WTC11 (cell line): Measurements from ENCODE around the gene CDH9. TPM values are rescaled to one million over a fixed set of nuclear protein-coding genes. Genes with fewer than 3 reads are reported as not detected.

Source experiments
- ATAC-seq: fragments of 200-7000 bp; cut with Tn5 transposase; 2 replicates; pipeline ENCODE4 v1.10.0; 2021; ENCODE audit warnings: mild to moderate bottlenecking, moderate library complexity
- CTCF ChIA-PET: fragments of 300-600 bp; sonication (Branson Sonifier 250); formaldehyde crosslinking; loops from one replicate; lab custom pipeline; 2021; ENCODE audit warnings: antibody characterized with exemption; lab: Charles Lee
- POLR2A ChIA-PET: fragments of 350-600 bp; sonication (Branson Sonifier 250); formaldehyde crosslinking; loops from one replicate; lab custom pipeline; 2021; ENCODE audit warnings: antibody characterized with exemption; lab: Charles Lee
- DNase-seq: peaks from one replicate; pipeline ENCODE4 v3.0.0; 2021; ENCODE audit warnings: low spot score
- H3K27ac Mint-ChIP-seq: 2 replicates; pipeline ENCODE4 v1.8.0; 2021; ENCODE audit warnings: mixed read lengths
- H3K27me3 Mint-ChIP-seq: 2 replicates; pipeline ENCODE4 v1.8.0; 2021; ENCODE audit warnings: low read depth, mild to moderate bottlenecking, moderate library complexity, mixed read lengths
- H3K36me3 Mint-ChIP-seq: 2 replicates; pipeline ENCODE4 v1.8.0; 2021; ENCODE audit warnings: mixed read lengths
- H3K4me1 Mint-ChIP-seq: 2 replicates; pipeline ENCODE4 v1.8.0; 2022; ENCODE audit warnings: mixed read lengths
- H3K4me3 Mint-ChIP-seq: 2 replicates; pipeline ENCODE4 v1.8.0; 2021; ENCODE audit warnings: mild to moderate bottlenecking, moderate library complexity, mixed read lengths
- H3K9me3 Mint-ChIP-seq: 2 replicates; pipeline ENCODE4 v1.8.0; 2021; ENCODE audit warnings: mixed read lengths
- AFF4 ChIP-seq: sonication (generic); formaldehyde crosslinking; IDR thresholded peaks from 2 replicates; pipeline ENCODE4 v1.8.1; 2023; ENCODE audit warnings: mild to moderate bottlenecking, missing genetic modification reagents, borderline replicate concordance
- ETV6 ChIP-seq: sonication (generic); formaldehyde crosslinking; IDR thresholded peaks from 2 replicates; pipeline ENCODE4 v1.8.1; 2022; ENCODE audit warnings: mild to moderate bottlenecking, missing genetic modification reagents
- FOXJ3 ChIP-seq: sonication (generic); formaldehyde crosslinking; IDR thresholded peaks from 2 replicates; pipeline ENCODE4 v1.9.0; 2021; ENCODE audit warnings: missing genetic modification reagents, mild to moderate bottlenecking, borderline replicate concordance
- FOXP4 ChIP-seq: sonication (generic); formaldehyde crosslinking; IDR thresholded peaks from 2 replicates; pipeline ENCODE4 v1.8.0; 2022; ENCODE audit warnings: mild to moderate bottlenecking, missing genetic modification reagents
- GABPB1 ChIP-seq: sonication (generic); formaldehyde crosslinking; IDR thresholded peaks from 2 replicates; pipeline ENCODE4 v1.8.1; 2023; ENCODE audit warnings: mild to moderate bottlenecking, missing genetic modification reagents
- HMGXB4 ChIP-seq: sonication (generic); formaldehyde crosslinking; IDR thresholded peaks from 2 replicates; pipeline ENCODE4 v1.8.1; 2023; ENCODE audit warnings: mild to moderate bottlenecking, moderate library complexity, missing genetic modification reagents
- MLX ChIP-seq: sonication (generic); formaldehyde crosslinking; IDR thresholded peaks from 2 replicates; pipeline ENCODE4 v1.8.1; 2023; ENCODE audit warnings: mild to moderate bottlenecking, missing genetic modification reagents, moderate library complexity
- NR1H2 ChIP-seq: sonication (generic); formaldehyde crosslinking; IDR thresholded peaks from 2 replicates; pipeline ENCODE4 v1.9.0; 2021; ENCODE audit warnings: mild to moderate bottlenecking, moderate library complexity, missing genetic modification reagents
- OVOL2 ChIP-seq: fragments of 250-450 bp; sonication (Bioruptor Pico); IDR thresholded peaks from 2 replicates; pipeline ENCODE4 v1.9.0; 2021; ENCODE audit warnings: mild to moderate bottlenecking, borderline replicate concordance
- ZNF138 ChIP-seq: sonication (generic); formaldehyde crosslinking; conservative IDR thresholded peaks from 2 replicates; pipeline ENCODE4 v1.8.1; 2022; ENCODE audit warnings: mild to moderate bottlenecking, moderate library complexity, missing genetic modification reagents
- ZNF219 ChIP-seq: sonication (generic); formaldehyde crosslinking; IDR thresholded peaks from 2 replicates; pipeline ENCODE4 v1.8.0; 2023; ENCODE audit warnings: missing genetic modification reagents, mild to moderate bottlenecking, borderline replicate concordance
- total RNA-seq: library from RNA; stranded (reverse); gene quantifications from 3 replicates; pipeline ENCODE4 v1.2.3, GENCODE V29; 2021

CDH9 gene
- total RNA-seq, 1 experiment from 2014 or later: 0.48 TPM

GRCh38 chr5:26903469-26903868, 134.9 kb downstream of the CDH9 start:
- POLR2A ChIA-PET: no interaction called here
- Mint-ChIP-seq H3K36me3 (no peaks in the 10 kb centered on the region), H3K4me3 (no peak overlapping the region), H3K4me1 (peaks cover 5% of the 10 kb centered on the region), H3K27ac (no peak overlapping the region), H3K27me3 (no peaks in the 10 kb centered on the region), H3K9me3 (peaks cover 9% of the 10 kb centered on the region; the same call in 1 of the 2 replicates)
- DNase-seq (no peak), ATAC-seq (no peak)
- TF ChIP-seq GABPB1: no peak
- no peak for TF ChIP-seq FOXJ3 (CRISPR knock-in tag)
- no peak for TF ChIP-seq NR1H2 (CRISPR knock-in tag)
- no peak for TF ChIP-seq FOXP4
- no peak for TF ChIP-seq ZNF219 (CRISPR knock-in tag)
- no peak for TF ChIP-seq HMGXB4
- TF ChIP-seq ZNF138: no peak
- TF ChIP-seq OVOL2 (CRISPR knock-in tag): no peak
- CTCF ChIA-PET: no interaction called here

GRCh38 chr5:26894719-26895263, 143.6 kb downstream of the CDH9 start:
- ChIA-PET CTCF (no interaction called here), POLR2A (no interaction called here)
- 0 out of 2 replicates have a peak, but pooled peaks cover 3% of the 10 kb centered on the region for H3K4me1 Mint-ChIP-seq
- ATAC-seq (no peak), DNase-seq (no peak)
- no peak overlapping the region for H3K27ac Mint-ChIP-seq
- no peak overlapping the region for H3K4me3 Mint-ChIP-seq
- TF ChIP-seq AFF4 (CRISPR knock-in tag): no peak
- TF ChIP-seq ETV6: no peak
- no peaks in the 10 kb centered on the region for H3K36me3 Mint-ChIP-seq
- H3K9me3 Mint-ChIP-seq: peaks cover 25% of the 10 kb centered on the region; the same call in 1 of the 2 replicates
- H3K27me3 Mint-ChIP-seq: no peaks in the 10 kb centered on the region

GRCh38 chr5:26893078-26893477, 145.3 kb downstream of the CDH9 start:
- H3K27ac Mint-ChIP-seq: no peak overlapping the region
- H3K36me3 Mint-ChIP-seq: no peaks in the 10 kb centered on the region
- no peaks in the 10 kb centered on the region for H3K27me3 Mint-ChIP-seq
- DNase-seq (no peak), ATAC-seq (no peak)
- 0 out of 2 replicates have a peak, but pooled peaks cover 15% of the 10 kb centered on the region for H3K9me3 Mint-ChIP-seq
- CTCF ChIA-PET: no interaction called here
- H3K4me3 Mint-ChIP-seq: no peak overlapping the region
- TF ChIP-seq MLX (CRISPR knock-in tag): no peak
- POLR2A ChIA-PET: no interaction called here
- H3K4me1 Mint-ChIP-seq: 0 out of 2 replicates have a peak, but pooled peaks cover 3% of the 10 kb centered on the region
